Measurements from ENCODE around the gene NDUFB2. TPM values are rescaled to one million over a fixed set of nuclear protein-coding genes. Genes with fewer than 3 reads are reported as not detected.

Gene NDUFB2
- total and polyA plus RNA-seq, 9 of the 15 experiments (the other 6 are each of a cell fraction or from before 2014, with no cell fraction given), result 220 to 2,075 (median 320) TPM

DNA sequence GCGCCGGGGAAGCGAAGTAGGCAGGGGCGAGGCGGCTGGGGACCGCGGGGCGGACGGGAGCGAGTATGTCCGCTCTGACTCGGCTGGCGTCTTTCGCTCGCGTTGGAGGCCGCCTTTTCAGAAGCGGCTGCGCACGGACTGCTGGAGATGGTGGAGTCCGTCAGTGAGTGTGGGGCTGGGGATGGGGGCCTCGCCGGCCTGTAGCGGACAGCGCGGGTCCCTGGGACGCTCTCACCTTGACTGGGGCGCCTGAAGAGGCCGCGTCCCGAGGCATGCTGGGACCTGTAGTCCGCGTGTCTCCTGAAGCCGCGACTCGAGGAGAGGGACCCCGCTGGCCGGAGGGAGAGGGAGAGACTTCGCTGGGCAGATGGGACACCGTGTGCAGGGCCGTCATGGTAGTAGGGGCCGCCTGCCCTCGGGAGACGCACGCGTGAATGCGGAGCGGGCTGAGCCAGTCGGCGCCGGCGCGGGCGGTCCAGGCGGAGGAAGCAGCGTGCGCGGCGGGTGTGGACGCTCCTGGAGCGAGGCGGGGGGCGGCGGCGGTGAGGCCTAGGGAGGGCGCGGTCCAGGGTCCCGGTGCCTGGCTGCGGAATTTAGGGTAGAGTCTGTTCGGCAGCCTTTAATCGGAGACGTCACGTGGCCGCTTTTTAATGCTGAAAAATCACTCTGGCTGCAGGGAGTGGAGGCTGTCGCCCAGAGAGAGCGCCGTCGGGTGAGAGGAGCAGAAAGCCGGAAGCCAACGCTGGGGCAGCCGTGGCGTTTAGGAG lies at the start of gene NDUFB2 (continued):
- TF ChIP-seq, protein P1, sequence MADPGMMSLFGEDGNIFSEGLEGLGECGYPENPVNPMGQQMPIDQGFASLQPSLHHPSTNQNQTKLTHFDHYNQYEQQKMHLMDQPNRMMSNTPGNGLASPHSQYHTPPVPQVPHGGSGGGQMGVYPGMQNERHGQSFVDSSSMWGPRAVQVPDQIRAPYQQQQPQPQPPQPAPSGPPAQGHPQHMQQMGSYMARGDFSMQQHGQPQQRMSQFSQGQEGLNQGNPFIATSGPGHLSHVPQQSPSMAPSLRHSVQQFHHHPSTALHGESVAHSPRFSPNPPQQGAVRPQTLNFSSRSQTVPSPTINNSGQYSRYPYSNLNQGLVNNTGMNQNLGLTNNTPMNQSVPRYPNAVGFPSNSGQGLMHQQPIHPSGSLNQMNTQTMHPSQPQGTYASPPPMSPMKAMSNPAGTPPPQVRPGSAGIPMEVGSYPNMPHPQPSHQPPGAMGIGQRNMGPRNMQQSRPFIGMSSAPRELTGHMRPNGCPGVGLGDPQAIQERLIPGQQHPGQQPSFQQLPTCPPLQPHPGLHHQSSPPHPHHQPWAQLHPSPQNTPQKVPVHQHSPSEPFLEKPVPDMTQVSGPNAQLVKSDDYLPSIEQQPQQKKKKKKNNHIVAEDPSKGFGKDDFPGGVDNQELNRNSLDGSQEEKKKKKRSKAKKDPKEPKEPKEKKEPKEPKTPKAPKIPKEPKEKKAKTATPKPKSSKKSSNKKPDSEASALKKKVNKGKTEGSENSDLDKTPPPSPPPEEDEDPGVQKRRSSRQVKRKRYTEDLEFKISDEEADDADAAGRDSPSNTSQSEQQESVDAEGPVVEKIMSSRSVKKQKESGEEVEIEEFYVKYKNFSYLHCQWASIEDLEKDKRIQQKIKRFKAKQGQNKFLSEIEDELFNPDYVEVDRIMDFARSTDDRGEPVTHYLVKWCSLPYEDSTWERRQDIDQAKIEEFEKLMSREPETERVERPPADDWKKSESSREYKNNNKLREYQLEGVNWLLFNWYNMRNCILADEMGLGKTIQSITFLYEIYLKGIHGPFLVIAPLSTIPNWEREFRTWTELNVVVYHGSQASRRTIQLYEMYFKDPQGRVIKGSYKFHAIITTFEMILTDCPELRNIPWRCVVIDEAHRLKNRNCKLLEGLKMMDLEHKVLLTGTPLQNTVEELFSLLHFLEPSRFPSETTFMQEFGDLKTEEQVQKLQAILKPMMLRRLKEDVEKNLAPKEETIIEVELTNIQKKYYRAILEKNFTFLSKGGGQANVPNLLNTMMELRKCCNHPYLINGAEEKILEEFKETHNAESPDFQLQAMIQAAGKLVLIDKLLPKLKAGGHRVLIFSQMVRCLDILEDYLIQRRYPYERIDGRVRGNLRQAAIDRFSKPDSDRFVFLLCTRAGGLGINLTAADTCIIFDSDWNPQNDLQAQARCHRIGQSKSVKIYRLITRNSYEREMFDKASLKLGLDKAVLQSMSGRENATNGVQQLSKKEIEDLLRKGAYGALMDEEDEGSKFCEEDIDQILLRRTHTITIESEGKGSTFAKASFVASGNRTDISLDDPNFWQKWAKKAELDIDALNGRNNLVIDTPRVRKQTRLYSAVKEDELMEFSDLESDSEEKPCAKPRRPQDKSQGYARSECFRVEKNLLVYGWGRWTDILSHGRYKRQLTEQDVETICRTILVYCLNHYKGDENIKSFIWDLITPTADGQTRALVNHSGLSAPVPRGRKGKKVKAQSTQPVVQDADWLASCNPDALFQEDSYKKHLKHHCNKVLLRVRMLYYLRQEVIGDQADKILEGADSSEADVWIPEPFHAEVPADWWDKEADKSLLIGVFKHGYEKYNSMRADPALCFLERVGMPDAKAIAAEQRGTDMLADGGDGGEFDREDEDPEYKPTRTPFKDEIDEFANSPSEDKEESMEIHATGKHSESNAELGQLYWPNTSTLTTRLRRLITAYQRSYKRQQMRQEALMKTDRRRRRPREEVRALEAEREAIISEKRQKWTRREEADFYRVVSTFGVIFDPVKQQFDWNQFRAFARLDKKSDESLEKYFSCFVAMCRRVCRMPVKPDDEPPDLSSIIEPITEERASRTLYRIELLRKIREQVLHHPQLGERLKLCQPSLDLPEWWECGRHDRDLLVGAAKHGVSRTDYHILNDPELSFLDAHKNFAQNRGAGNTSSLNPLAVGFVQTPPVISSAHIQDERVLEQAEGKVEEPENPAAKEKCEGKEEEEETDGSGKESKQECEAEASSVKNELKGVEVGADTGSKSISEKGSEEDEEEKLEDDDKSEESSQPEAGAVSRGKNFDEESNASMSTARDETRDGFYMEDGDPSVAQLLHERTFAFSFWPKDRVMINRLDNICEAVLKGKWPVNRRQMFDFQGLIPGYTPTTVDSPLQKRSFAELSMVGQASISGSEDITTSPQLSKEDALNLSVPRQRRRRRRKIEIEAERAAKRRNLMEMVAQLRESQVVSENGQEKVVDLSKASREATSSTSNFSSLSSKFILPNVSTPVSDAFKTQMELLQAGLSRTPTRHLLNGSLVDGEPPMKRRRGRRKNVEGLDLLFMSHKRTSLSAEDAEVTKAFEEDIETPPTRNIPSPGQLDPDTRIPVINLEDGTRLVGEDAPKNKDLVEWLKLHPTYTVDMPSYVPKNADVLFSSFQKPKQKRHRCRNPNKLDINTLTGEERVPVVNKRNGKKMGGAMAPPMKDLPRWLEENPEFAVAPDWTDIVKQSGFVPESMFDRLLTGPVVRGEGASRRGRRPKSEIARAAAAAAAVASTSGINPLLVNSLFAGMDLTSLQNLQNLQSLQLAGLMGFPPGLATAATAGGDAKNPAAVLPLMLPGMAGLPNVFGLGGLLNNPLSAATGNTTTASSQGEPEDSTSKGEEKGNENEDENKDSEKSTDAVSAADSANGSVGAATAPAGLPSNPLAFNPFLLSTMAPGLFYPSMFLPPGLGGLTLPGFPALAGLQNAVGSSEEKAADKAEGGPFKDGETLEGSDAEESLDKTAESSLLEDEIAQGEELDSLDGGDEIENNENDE (IDR thresholded peaks at IDR 0.05; ENCODE audit: low read depth, low read length), result peak; percentile 17
- TF ChIP-seq, protein P2, sequence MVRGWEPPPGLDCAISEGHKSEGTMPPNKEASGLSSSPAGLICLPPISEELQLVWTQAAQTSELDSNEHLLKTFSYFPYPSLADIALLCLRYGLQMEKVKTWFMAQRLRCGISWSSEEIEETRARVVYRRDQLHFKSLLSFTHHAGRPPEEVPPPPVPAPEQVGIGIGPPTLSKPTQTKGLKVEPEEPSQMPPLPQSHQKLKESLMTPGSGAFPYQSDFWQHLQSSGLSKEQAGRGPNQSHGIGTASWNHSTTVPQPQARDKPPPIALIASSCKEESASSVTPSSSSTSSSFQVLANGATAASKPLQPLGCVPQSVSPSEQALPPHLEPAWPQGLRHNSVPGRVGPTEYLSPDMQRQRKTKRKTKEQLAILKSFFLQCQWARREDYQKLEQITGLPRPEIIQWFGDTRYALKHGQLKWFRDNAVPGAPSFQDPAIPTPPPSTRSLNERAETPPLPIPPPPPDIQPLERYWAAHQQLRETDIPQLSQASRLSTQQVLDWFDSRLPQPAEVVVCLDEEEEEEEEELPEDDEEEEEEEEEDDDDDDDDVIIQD (CRISPR knock-in tag; IDR thresholded peaks at IDR 0.05), result 0 out of 2 replicates have a peak, but pooled peaks have one; percentile 12
- TF ChIP-seq, protein P3, sequence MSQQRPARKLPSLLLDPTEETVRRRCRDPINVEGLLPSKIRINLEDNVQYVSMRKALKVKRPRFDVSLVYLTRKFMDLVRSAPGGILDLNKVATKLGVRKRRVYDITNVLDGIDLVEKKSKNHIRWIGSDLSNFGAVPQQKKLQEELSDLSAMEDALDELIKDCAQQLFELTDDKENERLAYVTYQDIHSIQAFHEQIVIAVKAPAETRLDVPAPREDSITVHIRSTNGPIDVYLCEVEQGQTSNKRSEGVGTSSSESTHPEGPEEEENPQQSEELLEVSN (IDR thresholded peaks at IDR 0.05; ENCODE audit: borderline replicate concordance in 1 of 2, extremely low read depth in 1 of 2, insufficient read depth in 1 of 2, insufficient read length in 1 of 2, low read depth in 1 of 2, low read length in 1 of 2, poor library complexity in 1 of 2, severe bottlenecking in 1 of 2), result peak; percentile 80 to 95
- TF ChIP-seq, protein P4, sequence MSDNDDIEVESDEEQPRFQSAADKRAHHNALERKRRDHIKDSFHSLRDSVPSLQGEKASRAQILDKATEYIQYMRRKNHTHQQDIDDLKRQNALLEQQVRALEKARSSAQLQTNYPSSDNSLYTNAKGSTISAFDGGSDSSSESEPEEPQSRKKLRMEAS (CRISPR knock-in tag; IDR thresholded peaks at IDR 0.05), result peak; percentile 98
- no peak for TF ChIP-seq FOXJ2 (tag; IDR thresholded peaks at IDR 0.05)
- 0 out of 2 replicates have a peak, but pooled peaks have one; percentile 57 for TF ChIP-seq GTF2E2 (tag; IDR thresholded peaks at IDR 0.05)
- TF ChIP-seq HOXB6 (CRISPR knock-in tag; IDR thresholded peaks at IDR 0.05; ENCODE audit: borderline replicate concordance), result no peak
- no peak for TF ChIP-seq MCM5 (IDR thresholded peaks at IDR 0.05; ENCODE audit: low read depth)
- TF ChIP-seq MCM3 (IDR thresholded peaks at IDR 0.05), result no peak
- TF ChIP-seq SMARCE1 (IDR thresholded peaks at IDR 0.05), result 0 out of 2 replicates have a peak, but pooled peaks have one; percentile 3
- TF ChIP-seq EP400 (IDR thresholded peaks at IDR 0.05), result peak; percentile 98
- peak; percentile 93; the same call in 1 of the 2 replicates for TF ChIP-seq MTA3 (IDR thresholded peaks at IDR 0.05; ENCODE audit: borderline replicate concordance)
- TF ChIP-seq TRIM24 (IDR thresholded peaks at IDR 0.05), result peak in 1 of 2 experiments; percentile 80; a peak in 2 of 4 replicates

All from K562 (cell line).